Retina (tissue), 1 donor: ENCODE measurements around the gene SYT13.

Source experiments
- DNase-seq: peaks from one replicate; pipeline ENCODE4 v3.0.0-alpha.2; 2016

SYT13 gene

DNA sequence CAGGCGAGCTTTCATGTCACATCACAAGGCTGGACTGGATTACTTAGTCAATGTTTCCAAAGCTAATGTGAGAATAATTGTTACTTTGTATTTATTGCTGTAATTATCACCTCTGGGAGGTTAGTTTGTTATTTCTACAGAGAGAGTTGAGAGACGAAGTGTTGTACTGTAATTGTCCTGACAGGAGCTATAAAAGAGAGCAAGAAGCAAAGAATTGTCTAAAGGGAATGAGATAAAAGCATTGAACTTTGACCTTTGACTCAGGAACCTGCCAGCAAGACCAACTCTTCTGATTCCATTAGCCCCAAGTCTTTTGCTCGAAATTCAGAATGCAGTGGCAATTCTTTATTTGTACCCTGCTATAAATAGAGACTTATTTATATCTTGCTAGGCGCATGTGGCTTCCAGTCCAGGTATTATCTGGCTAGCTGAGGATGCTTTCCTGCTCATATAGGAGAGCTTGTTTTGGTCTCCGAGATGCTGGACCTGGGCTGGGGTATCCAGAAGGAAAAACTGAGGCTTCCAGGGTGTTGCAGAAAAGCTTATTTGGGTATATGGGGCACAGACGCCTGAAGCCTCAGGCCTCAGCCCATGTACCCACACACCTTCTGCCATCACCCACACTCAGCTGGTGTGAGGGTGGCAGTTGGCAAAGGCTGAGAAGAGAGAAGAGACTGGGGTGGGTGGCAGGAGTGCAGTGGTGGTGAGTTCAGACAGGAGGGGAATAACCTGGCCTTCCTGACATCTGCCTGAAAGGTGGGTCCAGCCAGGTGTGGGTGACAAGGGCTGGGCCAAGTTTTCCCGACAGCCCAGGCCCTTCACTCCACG, 40.7 kb downstream of the SYT13 start:
- DNase-seq = no peak

DNA sequence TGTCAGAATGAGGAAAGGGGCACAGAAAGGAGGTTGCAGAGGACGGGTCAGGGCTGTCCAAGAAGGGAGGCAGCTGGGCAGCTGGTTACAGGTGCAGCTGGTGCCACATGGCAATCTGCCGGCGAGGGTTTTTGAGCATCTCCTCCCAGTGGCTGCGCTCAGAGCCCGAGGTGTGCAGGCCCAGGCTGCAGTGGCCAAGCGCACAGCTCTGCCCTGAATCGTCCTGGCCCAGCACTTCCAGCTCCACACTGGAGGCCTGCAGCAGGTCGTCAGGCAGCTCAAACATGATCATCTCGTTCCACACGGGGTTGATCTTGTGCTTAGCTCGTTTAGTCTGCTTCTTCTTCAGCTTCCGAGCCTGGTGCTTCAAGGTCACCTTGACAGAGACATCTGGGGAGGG, 42.2 kb downstream of the SYT13 start:
- DNase-seq = no peak

DNA sequence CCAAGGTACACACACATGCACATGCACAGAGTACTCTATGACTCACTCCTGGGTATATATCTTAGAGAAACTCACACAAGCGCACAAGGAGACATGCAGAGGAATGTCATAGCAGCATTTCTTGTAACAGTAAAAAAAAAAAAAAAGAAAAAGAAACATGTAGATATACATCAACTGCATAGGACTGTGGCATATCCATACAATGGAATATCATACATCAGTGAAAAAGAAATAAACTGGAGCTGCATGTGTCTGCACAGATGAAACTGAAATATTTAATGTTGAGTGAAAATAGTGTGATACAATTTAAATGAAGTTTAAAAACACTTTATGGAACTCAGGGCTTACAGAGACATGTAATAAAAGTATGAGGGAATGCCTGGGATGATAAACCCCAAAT, 46.4 kb downstream of the SYT13 start:
- no peak for DNase-seq

DNA sequence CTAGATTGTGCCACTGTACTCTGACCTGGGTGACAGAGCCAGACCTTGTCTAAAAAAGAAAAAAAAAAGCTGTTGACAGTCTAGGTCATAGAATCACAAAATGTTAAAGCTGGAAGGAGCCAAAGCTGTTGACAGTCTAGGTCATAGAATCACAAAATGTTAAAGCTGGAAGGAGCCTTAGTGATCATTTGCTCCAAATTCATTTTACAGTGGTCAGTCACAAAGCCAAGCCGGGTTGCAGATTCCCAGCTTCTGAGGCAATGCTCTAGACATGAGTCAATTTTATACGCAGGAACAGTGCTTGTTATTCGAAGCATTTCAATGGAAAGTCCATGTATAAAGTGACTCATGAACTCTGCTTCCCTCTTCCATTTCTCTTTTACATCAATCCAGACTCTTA, 47.4 kb downstream of the SYT13 start:
- no peak for DNase-seq

DNA sequence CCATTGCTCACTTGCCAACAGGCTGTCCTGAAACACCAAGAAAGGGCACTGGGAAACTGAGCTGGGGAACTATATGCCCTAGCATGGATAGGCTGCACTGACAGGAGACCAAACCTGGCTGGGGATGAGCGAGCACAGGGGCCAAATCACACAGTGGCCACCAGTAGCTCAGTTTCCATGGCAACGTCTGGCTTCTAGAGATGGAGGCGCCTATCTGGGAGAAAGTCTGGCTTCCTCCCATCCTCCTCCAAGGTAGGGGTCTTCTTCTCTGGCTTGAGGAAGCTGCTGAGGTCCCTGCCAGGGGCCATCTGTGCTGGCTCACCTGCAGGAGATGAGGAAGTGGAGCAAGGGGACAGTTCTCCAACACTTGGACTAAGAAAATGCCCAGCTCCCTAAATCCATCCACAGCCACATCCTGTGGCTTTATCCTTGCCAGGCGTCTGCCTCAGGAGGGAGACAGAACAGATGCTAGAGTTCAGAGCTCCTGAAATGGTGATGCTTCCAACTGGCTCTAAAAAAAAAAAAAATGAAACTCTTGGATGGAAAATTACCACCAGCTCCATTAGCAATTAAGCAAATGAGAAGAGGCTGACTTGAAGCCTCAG, 48.3 kb downstream of the SYT13 start:
- DNase-seq = no peak

DNA sequence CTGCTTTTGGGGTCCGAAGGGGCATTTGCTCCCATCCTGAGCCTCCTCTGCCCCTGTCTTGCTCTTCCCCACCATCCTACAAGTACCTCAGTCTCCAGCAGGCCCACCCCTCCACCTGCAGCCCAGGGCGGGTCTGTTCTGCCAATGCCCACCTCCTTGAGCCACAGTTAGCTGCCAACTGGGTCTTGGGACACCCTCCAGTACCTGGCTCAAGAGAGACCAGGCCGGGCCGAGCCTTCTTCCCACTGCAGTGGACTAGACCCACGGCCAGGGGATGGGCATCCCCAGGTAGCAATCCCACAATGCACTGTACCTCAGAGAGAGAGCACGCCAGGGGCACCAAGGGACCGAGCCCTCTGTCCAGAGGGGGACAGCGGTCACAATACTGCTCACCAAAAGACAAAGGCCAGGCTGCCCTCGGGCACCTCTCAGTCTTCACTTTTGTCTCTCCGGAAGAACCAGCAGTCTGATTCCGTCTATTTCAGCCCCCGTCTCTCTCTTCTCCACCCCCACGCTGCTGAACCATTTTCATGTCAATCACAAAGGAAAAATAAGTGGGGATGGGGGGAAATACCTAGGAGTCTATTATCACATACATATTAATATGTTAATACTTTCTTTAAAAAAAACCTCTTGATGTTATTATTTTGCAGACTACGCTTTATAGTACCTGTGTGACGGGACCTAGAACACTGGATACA, 51.7 kb downstream of the SYT13 start:
- no peak for DNase-seq

DNA sequence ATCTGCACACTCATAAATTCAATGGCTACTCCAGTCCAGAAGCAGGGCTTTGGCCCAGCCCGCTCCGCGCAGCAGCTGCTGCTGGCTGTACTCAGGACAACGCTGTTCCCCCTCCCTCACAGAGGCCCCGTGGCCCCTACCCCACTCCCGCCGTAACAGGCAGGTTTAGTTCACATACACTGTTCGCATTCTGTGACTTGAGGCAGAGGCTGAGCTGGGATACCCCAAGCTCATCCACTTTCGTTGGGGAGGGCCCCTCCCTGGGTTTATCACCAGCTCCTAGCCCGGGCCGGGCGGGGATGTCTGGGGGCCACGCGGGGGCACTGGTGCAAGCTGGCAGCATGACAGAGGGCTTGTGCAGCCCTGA, 52.4 kb downstream of the SYT13 start:
- peak; percentile 12 for DNase-seq

DNA sequence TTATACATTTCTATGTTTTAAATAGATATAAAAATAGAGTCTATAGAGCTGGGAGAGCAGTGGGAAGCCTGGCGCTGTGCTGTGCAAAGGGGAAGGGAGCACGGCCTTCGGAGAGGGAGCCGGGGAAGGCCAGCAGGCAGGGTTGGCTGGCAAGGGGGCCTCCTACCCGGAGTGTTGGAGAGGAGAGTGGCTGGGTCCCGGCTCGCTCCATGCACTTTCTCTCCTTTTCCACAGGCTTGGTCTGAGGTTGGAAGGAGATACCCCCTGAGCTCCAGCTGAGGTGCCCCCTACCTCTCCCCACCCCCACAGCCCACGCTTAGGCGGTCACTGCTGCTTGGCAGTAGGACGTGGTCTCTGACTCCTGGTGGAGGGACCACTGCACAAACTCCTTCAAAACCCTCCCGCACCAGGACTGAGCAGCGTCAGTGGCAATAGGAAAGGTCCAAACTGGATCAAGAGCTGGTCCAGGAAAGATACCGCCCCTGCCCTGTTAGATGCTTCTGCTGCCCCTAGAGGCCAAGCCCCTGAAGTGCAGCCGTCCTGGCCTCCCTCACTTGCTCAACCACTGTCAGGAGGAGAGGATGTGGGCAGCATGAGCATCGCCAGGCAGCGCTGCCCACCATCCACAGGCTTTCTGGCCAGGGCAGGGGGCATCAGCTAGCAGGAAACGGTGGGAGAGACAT, 52.9 kb downstream of the SYT13 start:
- peak; percentile 79 for DNase-seq

DNA sequence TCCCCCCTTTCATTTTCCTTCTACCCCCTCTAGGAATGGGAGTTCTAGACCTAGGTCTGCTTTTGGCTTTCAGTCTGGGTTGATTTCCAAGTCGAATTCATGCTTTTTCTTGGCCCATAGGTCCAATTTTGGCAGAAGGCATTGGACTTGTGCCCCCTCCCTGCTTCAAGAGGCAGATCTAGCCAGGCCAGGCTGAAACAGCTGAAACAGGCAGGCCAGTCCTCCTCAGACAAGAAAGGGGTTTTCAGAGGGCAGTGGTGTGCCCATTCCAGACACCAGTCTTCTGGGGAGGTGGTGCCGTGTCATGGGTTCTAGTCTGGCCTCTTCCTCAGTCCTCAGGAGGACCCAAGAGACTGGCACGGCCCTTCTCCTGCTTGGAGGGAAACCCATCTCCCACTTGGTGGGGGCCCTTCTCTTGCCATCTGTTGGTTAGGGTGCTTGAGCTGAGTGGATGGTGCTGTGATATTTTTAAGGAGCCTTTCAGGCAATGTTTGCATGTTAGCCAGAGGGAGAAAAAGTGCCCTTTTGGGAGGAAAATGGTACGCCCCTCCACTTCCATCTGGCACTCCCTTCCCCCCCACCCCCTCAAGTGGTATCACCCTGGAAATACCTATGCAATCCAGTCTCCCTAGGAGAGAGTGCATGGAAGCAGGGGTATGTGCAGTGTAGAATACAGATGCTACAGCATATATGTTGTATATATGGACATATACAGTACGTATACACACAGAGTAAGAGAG, 53.6 kb downstream of the SYT13 start:
- no peak for DNase-seq

DNA sequence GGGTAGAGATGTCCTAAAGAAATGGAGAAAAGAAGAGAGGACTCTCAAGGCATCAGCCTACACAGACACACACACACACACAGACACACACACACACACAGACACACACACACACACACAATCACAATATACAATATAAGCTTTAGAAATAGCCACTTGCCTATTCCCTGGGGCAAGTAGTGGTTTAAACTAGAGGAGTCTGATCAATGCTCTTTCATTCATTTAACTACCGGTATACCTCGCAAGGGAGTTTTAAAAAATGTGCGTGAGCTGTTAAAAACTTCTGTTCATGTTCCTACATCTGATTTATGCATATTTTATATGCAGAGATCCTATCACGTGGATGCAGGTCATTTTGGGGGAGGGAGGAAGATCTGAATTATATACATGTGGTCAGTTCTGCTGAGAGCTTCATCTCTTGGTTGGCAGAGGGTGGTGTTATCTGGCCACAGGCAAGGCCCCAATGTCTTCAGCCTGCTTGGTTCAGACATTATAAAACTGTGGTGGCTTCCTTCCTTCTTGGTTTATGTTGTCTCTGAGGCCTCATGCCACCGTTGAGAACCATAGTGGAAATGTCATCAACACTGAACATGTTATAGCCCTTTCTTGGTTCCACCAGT, 56.6 kb downstream of the SYT13 start:
- no peak for DNase-seq

DNA sequence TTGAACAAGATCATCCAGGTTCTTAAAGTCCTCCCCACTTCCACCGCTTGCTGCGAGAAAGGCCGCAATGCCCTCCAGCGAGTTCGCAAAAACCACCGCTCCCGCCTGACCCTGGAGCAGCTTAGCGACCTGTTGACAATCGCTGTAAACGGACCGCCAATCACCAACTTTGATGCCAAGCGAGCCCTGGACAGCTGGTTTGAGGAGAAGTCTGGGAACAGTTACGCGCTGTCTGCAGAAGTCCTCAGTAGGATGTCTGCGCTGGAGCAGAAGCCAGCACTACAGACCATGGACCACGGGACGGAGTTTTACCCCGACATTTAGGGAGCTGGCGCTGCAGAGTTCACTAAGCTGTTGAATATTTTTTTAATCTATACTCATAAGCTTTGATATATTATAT, 58.3 kb downstream of the SYT13 start:
- no peak for DNase-seq

DNA sequence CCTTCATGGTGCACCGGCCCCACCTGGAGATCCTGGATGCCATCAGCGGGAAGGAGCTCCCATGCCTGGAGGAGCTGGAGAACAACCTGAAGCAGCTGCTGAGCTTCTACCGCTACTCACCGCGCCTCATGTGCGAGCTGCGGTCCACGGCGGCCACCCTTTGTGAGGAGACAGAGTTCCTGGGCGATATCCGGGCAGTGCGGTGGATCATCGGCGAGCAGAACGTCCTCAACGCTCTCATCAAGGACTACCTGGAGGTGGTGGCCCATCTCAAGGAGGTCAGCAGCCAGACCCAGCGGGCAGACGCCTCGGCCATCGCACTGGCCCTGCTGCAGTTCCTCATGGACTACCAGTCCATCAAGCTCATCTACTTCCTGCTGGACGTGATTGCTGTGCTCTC, 59.2 kb downstream of the SYT13 start:
- DNase-seq = no peak

DNA sequence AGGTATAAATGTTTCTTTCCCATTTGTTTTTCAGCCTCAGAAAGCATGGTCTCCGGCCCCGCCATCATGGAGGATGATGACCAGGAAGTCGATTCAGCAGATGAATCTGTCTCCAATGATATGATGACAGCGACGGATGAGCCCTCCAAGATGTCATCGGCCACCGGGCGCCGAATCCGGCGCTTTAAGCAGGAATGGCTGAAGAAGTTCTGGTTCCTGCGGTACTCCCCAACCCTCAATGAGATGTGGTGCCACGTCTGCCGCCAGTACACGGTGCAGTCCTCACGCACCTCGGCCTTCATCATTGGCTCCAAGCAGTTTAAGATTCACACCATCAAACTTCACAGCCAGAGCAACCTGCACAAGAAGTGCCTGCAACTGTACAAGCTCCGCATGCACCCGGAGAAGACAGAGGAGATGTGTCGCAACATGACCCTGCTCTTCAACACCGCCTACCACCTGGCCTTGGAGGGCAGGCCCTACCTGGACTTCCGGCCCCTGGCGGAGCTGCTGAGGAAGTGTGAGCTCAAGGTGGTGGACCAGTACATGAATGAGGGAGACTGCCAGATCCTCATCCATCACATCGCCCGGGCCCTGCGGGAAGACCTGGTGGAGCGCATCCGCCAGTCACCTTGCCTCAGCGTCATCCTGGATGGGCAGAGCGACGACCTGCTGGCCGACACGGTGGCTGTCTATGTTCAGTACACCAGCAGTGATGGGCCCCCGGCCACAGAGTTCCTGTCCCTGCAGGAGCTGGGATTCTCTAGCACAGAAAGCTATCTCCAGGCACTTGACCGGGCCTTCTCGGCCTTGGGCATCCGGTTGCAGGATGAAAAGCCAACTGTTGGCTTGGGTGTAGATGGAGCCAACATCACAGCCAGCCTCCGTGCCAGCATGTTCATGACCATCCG, 59.9 kb downstream of the SYT13 start:
- no peak for DNase-seq

DNA sequence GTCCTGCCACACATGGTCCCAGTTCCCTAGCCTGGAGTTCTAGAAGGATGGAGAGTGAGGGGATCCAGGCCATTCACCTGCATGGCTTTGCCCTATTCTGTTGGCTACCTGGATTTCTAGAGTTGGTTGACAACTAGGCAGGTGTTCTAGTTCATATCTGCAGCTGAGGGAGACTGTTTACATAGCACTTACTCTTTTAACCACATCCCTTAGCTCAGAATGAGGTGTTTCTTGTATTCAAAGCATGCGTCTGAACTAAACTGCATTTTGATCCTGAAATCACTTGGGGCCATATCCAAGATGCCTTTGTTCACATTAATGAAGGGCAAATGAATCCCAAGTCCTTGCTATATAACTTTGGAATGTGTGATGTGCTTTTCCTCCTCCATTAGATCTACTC, 60.9 kb downstream of the SYT13 start:
- no peak for DNase-seq

DNA sequence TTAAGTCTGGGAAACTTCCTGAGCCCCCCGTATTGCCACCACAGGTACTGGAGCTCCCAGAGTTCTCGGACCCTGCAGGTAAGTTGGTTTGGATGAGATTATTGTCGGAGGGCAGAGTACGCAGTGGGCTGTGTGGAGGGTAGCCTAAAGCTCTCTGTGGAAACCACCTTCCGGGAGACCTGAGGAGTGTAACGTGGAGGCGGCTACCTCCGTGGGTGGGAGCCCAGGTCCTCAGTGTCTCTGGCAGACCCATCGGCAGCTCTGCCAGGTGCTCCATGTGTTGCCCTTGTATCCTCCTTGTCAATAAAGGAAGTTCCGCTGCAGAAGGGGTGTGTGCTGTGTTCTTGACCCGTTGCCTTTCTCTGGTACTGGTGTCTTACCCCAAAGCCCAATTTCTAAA, 61.4 kb downstream of the SYT13 start:
- DNase-seq = no peak

DNA sequence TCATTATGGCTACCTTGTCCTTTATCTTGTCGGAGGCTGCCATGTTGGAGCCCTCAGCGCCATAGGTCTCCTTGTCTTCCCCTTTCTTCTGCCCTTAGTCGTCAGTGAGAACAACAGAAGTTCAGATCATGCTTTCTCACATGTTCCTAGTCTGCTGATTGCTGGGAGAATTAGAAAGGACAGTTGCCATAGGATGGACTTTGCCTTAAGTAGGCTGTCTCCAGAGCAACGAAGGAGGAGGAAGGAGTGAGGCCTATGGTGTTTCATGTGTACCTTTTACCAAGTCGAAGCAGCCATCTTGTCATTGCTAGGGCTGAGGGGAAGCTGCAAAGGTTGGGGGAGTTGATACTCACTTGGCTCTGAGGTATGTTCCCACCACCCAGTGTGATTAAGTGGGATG, 62.6 kb downstream of the SYT13 start:
- no peak for DNase-seq

DNA sequence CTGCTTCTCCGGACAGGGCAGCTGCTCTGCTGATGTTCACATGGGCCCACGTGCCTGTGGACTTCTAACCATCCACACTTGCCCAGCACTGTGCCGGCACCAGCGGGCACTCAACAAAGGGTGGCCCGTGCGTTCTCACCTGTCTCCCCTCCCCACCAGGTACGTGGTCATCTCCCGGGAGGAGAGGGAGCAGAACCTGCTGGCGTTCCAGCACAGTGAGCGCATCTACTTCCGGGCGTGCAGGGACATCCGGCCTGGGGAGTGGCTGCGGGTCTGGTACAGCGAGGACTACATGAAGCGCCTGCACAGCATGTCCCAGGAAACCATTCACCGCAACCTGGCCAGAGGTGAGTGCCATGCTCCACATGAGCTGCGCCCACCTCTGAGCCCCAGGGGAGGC, 66.7 kb downstream of the SYT13 start:
- DNase-seq = no peak

DNA sequence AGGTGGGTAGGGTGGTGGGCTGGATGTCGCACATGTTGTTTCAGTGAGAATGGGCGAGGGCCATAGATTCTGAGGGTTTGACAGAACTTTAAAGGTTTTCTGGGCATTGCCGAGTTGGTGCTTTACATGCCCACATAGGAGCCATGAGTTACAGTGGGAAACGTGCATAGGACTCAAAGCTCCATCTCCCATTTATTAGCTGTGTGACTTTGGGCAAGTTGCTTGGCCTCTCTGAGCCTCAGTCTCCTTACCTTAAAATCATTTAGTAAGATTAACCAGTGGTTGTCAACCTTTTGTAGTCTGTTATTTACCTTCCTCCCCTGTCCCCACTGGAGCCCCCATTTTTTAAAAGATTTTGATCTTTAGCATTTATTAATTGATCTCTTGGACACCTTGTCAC, 67.4 kb downstream of the SYT13 start:
- DNase-seq = no peak

DNA sequence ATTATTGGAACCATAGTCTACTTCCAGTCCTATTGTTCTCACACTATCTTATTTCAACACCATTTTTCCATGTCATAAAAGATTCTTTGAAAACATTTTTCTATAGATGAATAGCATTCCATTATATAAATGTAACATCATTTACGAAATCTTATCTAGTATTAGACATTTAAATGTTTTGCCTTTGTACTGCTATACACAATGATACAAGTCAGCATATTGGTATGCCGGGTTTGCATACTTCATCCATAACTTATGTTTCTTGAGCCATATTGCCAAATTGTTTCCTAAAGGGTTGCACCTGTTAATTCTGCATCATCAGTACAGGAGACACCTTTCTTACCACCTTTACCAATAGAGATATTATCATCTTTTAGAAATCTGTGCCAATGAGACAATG, 68.2 kb downstream of the SYT13 start:
- no peak for DNase-seq

DNA sequence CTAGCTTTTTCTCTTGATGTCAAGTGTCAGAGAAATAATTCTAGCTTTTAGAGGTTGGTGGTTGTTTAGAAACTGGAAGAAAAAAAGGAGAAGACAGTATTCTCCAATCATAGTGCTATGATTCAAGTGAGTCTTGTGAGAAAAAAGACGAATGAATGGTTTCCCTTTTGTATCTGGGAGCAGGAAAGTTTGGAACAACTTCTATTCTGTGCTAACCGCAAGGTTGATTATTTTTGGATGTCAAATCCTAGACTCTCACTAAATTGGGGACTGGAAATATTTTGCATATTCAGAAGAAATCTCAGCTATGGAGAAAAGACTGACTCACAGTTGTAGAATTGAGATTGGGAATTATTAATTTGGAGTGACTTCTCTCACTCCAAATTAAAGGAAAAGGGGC, 69.2 kb downstream of the SYT13 start:
- no peak for DNase-seq

DNA sequence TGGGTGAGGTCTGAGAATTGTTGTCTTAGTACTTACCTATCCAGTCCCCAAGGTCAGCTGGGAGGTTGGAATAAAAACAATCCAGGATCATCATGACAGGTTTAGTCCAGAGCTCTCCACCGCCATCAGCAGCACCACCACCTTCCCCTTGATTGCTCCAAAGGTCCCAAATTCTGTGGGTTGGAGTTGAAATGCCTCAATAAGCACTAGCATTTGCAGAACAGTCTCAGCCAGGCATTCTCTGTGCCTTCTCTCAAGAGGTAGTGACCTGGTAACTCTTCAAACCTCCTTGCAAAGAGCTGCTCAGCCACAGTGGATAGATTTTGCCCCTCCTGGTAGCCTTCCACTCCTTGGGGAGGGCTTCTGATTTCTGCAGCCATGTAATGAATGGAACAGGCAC, 70.1 kb downstream of the SYT13 start:
- DNase-seq = no peak
